CD14-positive monocyte (primary cell): ENCODE data around the gene DAB2. TPM values are rescaled to one million over a fixed set of nuclear protein-coding genes. Genes with fewer than 3 reads are reported as not detected.

ENCODE experiments used
- DNase-seq, 3 donors: peaks; one replicate each; pipeline ENCODE4 v3.0.0-alpha.2; 2011 to 2022
- H2AFZ ChIP-seq: 2 replicates; pipeline ENCODE4 v1.6.0; 2012; ENCODE audit warnings: mild to moderate bottlenecking, low read depth, low read length, inconsistent platforms; ENCODE audit not compliant: insufficient read depth, poor library complexity, severe bottlenecking
- H3K27ac ChIP-seq, 2 donors: 1 replicate in 1 of 2; 2 replicates in 1 of 2; pipeline ENCODE4 v1.5.1; 2012 to 2013; ENCODE audit warnings: low read length in 2 of 2, control low read depth in 1 of 2, inconsistent platforms in 1 of 2, low read depth in 1 of 2, mild to moderate bottlenecking in 1 of 2
- H3K27me3 ChIP-seq, 2 donors: one replicate each; pipeline versions ENCODE4 v1.6.0 to v1.6.1; 2011 to 2013; ENCODE audit warnings: low read length in 2 of 2; ENCODE audit not compliant: control insufficient read depth in 2 of 2, insufficient read depth in 2 of 2
- H3K36me3 ChIP-seq, 2 donors: replicated peaks in 1 of 2; 1 replicate in 1 of 2; 2 replicates in 1 of 2; pipeline versions ENCODE4 v1.5.1 to v1.6.1; 2012 to 2013; ENCODE audit warnings: low read length in 2 of 2, control low read depth in 1 of 2, inconsistent platforms in 1 of 2, mild to moderate bottlenecking in 1 of 2; ENCODE audit not compliant: insufficient read depth in 2 of 2, control insufficient read depth in 1 of 2
- H3K4me1 ChIP-seq, 2 donors: 1 replicate in 1 of 2; 2 replicates in 1 of 2; pipeline versions ENCODE4 v1.5.1 to v1.6.1; 2012 to 2013; ENCODE audit warnings: low read length in 2 of 2, control low read depth in 1 of 2, inconsistent platforms in 1 of 2, mild to moderate bottlenecking in 1 of 2, moderate library complexity in 1 of 2; ENCODE audit not compliant: insufficient read depth in 2 of 2, control insufficient read depth in 1 of 2
- H3K4me2 ChIP-seq: replicated peaks from 2 replicates; pipeline ENCODE3; 2012; ENCODE audit warnings: low read length, moderate library complexity, mild to moderate bottlenecking; ENCODE audit not compliant: poor library complexity, severe bottlenecking; ENCODE audit errors: extremely low read depth
- H3K4me3 ChIP-seq, 3 experiments: fragments of 200-600 bp in 1 of 3; sonication (generic) in 1 of 3; replicated peaks in 1 of 3; 1 replicate in 2 of 3; 2 replicates in 1 of 3; pipeline ENCODE4 v1.5.1; 2011 to 2013; ENCODE audit warnings: low read length in 3 of 3, mild to moderate bottlenecking in 3 of 3, control low read depth in 2 of 3, low read depth in 2 of 3, inconsistent platforms in 1 of 3, moderate library complexity in 1 of 3
- H3K79me2 ChIP-seq: 2 replicates; pipeline ENCODE4 v1.6.0; 2012; ENCODE audit warnings: mild to moderate bottlenecking, control low read depth, inconsistent platforms, low read length, moderate library complexity; ENCODE audit not compliant: insufficient read depth
- H3K9ac ChIP-seq: 2 replicates; pipeline ENCODE4 v1.6.0; 2017; ENCODE audit warnings: low read length, mild to moderate bottlenecking; ENCODE audit not compliant: insufficient read depth, poor library complexity, severe bottlenecking
- H3K9me3 ChIP-seq, 2 donors: replicated peaks in 1 of 2; 1 replicate in 1 of 2; 2 replicates in 1 of 2; pipeline versions ENCODE4 v1.5.1 to v1.6.1; 2012 to 2013; ENCODE audit warnings: low read length in 2 of 2, control low read depth in 1 of 2; ENCODE audit not compliant: control insufficient read depth in 1 of 2, insufficient read depth in 1 of 2
- H4K20me1 ChIP-seq: 2 replicates; pipeline ENCODE4 v1.6.0; 2012; ENCODE audit warnings: mild to moderate bottlenecking, low read length, control low read depth, moderate library complexity; ENCODE audit not compliant: insufficient read depth
- H3K27ac Mint-ChIP-seq, 7 donors: one replicate each; pipeline ENCODE4 v1.8.0; 2020; ENCODE audit warnings: mild to moderate bottlenecking in 7 of 7, mixed read lengths in 7 of 7, moderate library complexity in 6 of 7, inconsistent platforms in 2 of 7
- H3K27me3 Mint-ChIP-seq, 3 donors: one replicate each; pipeline ENCODE4 v1.8.0; 2021 to 2022; ENCODE audit warnings: low read depth in 3 of 3, mild to moderate bottlenecking in 3 of 3, mixed read lengths in 3 of 3, moderate library complexity in 3 of 3, inconsistent platforms in 1 of 3
- H3K36me3 Mint-ChIP-seq, 2 donors: one replicate each; pipeline ENCODE4 v1.8.0; 2020; ENCODE audit warnings: mixed read lengths in 2 of 2, inconsistent platforms in 1 of 2, mild to moderate bottlenecking in 1 of 2
- H3K4me1 Mint-ChIP-seq: one replicate; pipeline ENCODE4 v1.8.0; 2020; ENCODE audit warnings: mild to moderate bottlenecking, mixed read lengths
- H3K4me3 Mint-ChIP-seq, 2 donors: one replicate each; pipeline ENCODE4 v1.8.0; 2020; ENCODE audit warnings: mild to moderate bottlenecking in 2 of 2, mixed read lengths in 2 of 2, moderate library complexity in 1 of 2
- H3K9me3 Mint-ChIP-seq, 7 donors: one replicate each; pipeline ENCODE4 v1.8.0; 2020 to 2022; ENCODE audit warnings: mixed read lengths in 7 of 7, mild to moderate bottlenecking in 6 of 7, moderate library complexity in 6 of 7, inconsistent platforms in 2 of 7
- CTCF ChIP-seq: fragments of 200-600 bp; IDR thresholded peaks from one replicate; pipeline ENCODE4 v1.8.0; 2022; ENCODE audit warnings: antibody characterized with exemption, mild to moderate bottlenecking
- WGBS: methylation state at CpG from one replicate; pipeline ENCODE4 v1.1.5; 2013; ENCODE audit warnings: missing lambda C conversion rate; ENCODE audit not compliant: insufficient coverage; 5-methylcytosine and 5-hydroxymethylcytosine counted together
- intact Hi-C, 2 donors: fragments of 100-400 bp; cut with micrococcal nuclease; formaldehyde crosslinking; loops; one replicate each; pipeline versions ENCODE4 v1.15.0 to v1.15.1; 2023
- polyA plus RNA-seq, 3 donors: library from polyadenylated mRNA; depleted of rRNA in 1 of 3; unstranded in 2 of 3; stranded (reverse) in 1 of 3; fragments of 300-500 nt in 2 of 3; fragments of >200 nt in 1 of 3; fragmentation: Illumina TruSeq in 2 of 3; gene quantifications; 1 replicate in 2 of 3; 2 replicates in 1 of 3; pipeline ENCODE4 v1.2.3, GENCODE V29; 2012 to 2021

Gene DAB2
- polyA plus RNA-seq, 3 donors = 0.98 to 4.8 (median 3.0) TPM

- Mint-ChIP-seq H3K4me3 (no peak overlapping the region), H3K4me1 (peaks cover 7% of the 10 kb centered on the region), H3K9me3 (no peaks in the 10 kb centered on the region), H3K27ac (no peak overlapping the region), H3K27me3 (peaks cover 0 to 4% (median 0%) of the 10 kb centered on the region in 3 donors), H3K36me3 (no peaks in the 10 kb centered on the region)
- Histone ChIP-seq H3K9me3 (no peaks in the 10 kb centered on the region), H3K4me2 (no peak overlapping the region), H3K79me2 (no peaks in the 10 kb centered on the region), H4K20me1 (no peaks in the 10 kb centered on the region), H3K36me3 (no peaks in the 10 kb centered on the region), H3K9ac (no peak overlapping the region), H3K27ac (no peak overlapping the region), H3K27me3 (no peaks in the 10 kb centered on the region), H2AFZ (no peak overlapping the region), H3K4me3 (no peak overlapping the region), H3K4me1 (no peaks in the 10 kb centered on the region)
- no peak for TF ChIP-seq CTCF
- WGBS = no CpG with 5 or more reads among the region's 2 CpGs
- DNase-seq = no peak
- intact Hi-C loops = loop anchor here in 1 of 2 donors (10.0 kb wide), 1 partner anchor 61 kb away; no protein-coding TSS in a partner anchor
Observed at GRCh38 chr5:39443911-39444310, 19.1 kb upstream of the DAB2 start.

- H3K4me1 Mint-ChIP-seq = peaks cover 7% of the 10 kb centered on the region
- H3K9ac ChIP-seq = no peak overlapping the region
- intact Hi-C loops = loop anchor here in 1 of 2 donors (10.0 kb wide), 1 partner anchor 62 kb away; no protein-coding TSS in a partner anchor
- H3K36me3 ChIP-seq = no peaks in the 10 kb centered on the region
- TF ChIP-seq CTCF = no peak
- no peaks in the 10 kb centered on the region for H3K27me3 ChIP-seq
- H4K20me1 ChIP-seq = no peaks in the 10 kb centered on the region
- DNase-seq = no peak
- no peak overlapping the region for H3K4me2 ChIP-seq
- H3K4me3 ChIP-seq = no peak overlapping the region
- H3K79me2 ChIP-seq = no peaks in the 10 kb centered on the region
- H3K27me3 Mint-ChIP-seq = peaks cover 0 to 4% (median 0%) of the 10 kb centered on the region in 3 donors
- no peak overlapping the region for H2AFZ ChIP-seq
- no peaks in the 10 kb centered on the region for H3K4me1 ChIP-seq
- no peak overlapping the region for H3K27ac Mint-ChIP-seq
- H3K27ac ChIP-seq = no peak overlapping the region
- H3K36me3 Mint-ChIP-seq = no peaks in the 10 kb centered on the region
- no peaks in the 10 kb centered on the region for H3K9me3 ChIP-seq
- H3K9me3 Mint-ChIP-seq = peaks cover 0 to 1% (median 0%) of the 10 kb centered on the region in 7 donors
- no peak overlapping the region for H3K4me3 Mint-ChIP-seq
- WGBS = no CpG with 5 or more reads among the region's 3 CpGs
Observed at GRCh38 chr5:39442991-39443390, 18.2 kb upstream of the DAB2 start.
